ENCODE measurements around the gene RNF41. TPM values are rescaled to one million over a fixed set of nuclear protein-coding genes. Genes with fewer than 3 reads are reported as not detected.
A peak's percentile ranks its signal among the peaks of the same experiment; 100 is the strongest.

The RNF41 gene
- total RNA-seq, 1 experiment from 2014 or later, result 67.7 TPM

DNA sequence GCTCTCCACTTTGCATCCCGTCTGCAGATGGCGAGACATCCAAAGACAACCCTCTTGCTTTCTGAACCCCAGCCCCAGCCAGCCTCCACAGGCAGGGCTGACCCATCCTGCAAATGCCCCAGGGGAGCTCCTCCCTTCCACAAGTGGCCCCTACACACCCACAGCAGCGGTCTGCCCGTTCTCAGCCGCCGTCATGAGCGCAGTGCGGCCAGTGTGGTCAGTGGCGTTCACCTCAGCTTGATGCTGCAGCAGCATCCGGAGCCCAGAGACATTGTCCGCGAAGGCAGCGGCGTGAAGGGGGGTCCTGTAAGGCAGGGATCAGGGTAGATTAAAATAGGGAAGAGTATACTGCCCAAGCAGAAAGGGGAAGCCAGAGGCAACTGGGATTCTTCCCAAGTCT, 22.8 kb upstream of the RNF41 start:
- no peak for DNase-seq (ENCODE audit: low read depth)

DNA sequence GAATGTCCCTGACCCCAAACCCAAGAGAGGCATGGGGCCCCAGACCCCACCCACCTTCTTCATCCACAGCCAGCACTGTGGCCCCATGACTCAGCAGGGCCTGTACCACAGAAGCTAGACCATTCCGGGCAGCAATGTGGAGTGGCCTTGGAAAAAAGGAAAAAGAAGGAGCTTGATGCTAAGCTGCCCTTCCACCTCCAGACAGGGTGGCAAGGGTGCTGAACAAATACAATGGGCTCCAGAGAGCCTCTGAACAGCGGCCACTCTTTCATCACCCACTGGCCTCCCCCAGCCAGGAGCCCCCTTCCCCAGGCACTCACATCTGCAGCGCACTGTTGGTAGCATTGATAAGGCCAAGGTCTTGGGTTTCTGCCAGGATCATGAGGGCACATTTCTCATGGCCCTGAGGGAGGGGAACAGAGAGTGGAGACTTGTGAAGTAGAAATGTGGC, 22.0 kb upstream of the RNF41 start:
- no peak for DNase-seq (ENCODE audit: low read depth)

DNA sequence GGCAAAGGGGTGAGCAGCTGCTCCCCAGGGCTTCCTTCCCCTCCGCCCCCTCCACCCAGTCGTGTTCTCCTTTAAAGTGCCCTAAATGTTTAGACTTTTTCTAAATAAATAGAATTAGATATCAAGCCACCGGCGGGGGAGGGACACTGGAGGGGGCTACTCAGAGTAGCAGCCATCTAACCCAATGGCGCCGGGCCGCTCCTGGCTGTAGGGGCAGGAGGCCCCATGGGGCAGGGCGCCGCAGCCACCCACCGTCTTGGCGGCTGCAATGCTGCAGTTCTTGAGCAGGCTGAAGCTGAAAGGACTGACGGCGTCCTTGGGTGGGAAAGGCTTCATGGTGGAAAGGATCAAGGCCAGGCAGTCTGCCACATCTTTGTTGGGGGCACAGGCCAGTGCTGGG, 21.3 kb upstream of the RNF41 start:
- no peak for DNase-seq (ENCODE audit: low read depth)

DNA sequence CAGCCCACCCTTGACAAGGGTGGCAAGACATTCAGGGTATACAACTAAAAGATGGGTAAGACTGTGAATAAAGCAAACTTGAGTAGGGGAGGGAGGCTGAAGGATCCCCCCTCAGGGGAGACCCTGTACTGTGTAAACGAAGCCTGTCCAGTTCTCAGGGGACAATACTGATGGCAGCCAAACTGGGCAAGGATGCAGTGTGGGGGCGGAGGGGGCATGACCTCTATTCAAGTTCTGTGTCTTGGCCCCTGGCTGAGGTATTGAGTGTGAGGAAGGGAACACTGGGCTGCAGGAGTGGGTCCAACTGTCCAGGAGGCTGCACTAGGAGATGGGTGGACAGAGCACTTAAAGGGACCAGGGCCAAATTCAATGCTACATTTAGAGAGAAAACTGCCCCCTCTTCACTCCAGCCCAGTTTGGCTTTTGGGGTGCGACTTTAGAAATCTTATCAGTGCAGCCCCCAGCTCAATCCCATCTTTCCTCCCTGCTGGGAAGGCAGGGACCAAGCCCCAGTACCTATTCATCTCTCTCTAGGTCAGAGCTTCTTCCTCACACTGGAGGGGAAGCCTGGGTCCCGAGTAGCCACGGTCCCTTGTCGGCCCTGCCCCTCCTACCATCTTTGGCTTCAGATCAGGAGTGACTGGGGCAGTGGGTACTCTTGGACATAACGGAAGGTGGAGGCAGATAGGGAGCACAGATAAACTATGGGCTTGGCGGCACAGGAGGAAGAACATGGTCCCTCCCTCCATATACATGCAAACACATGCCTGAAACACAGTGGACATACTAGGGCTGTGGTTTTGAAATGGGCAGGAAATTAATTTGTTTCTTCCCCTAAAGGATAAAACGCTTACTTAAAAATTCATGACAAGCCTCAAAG, 19.9 kb upstream of the RNF41 start:
- DNase-seq (ENCODE audit: low read depth), result no peak

DNA sequence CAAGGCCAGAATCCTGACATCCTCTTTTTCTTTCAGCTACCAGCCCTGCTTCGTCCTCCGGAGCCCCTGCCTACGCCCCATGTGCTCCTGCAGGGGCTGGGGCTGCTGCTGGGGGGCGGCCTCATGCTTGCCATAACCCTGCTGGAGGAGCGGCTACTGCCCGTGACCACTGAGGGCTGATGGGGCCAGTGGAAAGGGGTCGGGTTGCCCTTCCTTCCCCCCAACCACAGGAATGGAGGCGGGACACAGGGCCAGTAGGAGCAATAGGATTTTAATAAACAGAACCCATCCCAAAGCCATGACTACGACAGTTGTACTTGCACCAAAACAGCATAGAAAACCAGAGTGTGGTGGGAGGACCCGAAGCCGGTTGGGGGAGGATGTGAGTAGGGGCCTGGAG, 15.8 kb upstream of the RNF41 start:
- DNase-seq (ENCODE audit: low read depth), result no peak

DNA sequence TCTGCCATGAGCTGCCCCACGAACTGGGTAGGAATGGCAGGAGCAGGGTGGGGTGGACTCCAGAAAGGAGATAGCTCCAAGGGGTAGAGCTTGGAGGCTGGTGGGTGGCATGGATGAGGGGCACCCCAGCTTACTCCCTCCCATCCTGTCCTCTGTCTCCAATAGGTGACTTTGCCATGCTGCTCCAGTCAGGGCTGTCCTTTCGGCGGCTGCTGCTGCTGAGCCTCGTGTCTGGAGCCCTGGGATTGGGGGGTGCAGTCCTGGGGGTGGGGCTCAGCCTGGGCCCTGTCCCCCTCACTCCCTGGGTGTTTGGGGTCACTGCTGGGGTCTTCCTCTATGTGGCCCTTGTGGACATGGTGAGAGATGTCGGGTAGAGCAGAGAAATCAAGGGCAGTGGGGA, 15.3 kb upstream of the RNF41 start:
- no peak for DNase-seq (ENCODE audit: low read depth)

DNA sequence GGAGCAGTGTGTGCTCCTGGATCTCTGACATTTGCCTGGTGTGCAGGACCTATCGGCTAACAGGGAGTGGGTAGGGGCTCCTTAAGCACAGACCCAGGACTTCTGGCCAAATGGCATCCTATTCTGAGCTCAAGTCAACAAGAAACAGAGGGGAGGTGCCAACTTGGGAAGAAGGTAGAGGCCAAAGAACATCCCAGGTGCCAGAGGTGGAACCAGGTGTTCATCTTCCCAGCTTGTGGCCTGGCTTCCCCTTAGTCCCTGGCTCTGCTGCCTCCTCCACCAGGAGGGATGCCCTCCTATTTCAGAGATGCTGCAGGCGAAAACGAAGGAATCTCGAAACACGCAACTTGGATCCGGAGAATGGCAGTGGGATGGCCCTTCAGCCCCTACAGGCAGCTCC, 14.4 kb upstream of the RNF41 start:
- no peak for DNase-seq (ENCODE audit: low read depth)

DNA sequence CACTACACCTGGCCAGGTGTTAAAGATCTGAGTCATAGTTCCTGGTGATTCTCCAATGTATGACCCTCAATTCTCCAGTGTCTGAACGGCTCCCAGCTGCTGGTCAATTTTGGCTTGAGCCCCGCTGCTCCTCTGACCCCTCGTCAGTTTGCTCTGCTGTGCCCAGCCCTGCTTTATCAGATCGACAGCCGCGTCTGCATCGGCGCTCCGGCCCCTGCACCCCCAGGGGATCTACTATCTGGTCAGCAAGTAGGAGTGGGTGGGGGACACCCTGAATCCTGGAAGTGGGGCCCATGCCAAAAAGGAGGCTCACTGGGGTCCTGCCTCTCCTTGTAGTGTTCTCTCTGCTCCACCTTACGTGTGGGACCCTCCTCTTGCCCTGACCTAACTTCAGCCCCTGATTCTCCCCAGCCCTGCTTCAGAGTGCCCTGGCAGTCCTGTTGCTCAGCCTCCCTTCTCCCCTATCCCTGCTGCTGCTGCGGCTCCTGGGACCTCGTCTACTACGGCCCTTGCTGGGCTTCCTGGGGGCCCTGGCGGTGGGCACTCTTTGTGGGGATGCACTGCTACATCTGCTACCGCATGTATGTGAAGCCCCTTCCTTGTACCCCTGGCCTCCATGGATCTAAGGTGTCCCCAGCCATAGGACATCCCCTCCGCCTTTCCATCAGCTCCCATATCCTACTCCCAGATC, 13.2 kb upstream of the RNF41 start:
- no peak for DNase-seq (ENCODE audit: low read depth)

DNA sequence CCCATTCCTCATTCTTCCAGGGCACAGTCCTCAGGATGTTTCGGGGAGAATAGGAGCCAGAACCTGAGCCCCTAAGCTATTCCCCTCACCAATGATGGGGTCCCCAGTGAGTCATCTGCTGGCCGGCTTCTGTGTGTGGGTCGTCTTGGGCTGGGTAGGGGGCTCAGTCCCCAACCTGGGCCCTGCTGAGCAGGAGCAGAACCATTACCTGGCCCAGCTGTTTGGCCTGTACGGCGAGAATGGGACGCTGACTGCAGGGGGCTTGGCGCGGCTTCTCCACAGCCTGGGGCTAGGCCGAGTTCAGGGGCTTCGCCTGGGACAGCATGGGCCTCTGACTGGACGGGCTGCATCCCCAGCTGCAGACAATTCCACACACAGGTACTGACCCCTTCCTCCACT, 9.5 kb upstream of the RNF41 start:
- no peak for DNase-seq (ENCODE audit: low read depth)

DNA sequence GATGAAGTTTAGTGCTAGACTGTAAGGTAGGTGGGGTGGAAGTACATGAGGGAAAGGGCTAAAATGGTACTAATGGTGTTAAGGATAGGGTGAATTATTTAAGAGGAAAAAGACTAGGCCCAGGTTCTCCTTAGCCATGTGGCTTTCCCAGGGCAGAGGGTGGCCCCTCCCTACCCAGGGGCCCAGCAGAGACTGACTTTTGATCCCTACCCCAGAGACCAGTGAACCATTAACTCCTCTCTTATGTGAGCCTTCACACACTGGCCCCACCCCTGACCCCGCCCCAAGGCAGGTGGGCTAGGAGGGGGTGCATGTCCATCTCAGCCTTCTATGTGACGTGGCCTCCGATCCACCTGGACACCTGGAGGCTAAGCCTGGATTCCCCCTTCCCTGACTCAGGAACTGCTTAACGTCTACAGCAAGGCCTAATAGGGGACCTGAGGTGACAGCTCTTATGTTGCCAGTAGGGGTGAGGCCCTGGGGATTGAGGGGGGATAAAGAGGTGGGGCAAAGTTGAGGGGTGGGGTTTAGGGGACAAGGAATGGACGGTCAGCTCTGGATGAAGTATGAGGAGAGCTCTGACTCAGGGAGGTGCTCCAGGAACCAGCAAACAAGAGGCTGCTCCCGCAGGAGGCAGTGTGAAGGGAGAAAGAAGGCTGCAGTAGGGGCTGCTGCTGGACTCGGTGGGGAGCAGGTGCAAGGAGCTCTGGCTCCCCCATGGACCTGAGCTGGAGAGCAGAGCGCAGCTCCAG, 8.9 kb upstream of the RNF41 start:
- no peak for DNase-seq (ENCODE audit: low read depth)

DNA sequence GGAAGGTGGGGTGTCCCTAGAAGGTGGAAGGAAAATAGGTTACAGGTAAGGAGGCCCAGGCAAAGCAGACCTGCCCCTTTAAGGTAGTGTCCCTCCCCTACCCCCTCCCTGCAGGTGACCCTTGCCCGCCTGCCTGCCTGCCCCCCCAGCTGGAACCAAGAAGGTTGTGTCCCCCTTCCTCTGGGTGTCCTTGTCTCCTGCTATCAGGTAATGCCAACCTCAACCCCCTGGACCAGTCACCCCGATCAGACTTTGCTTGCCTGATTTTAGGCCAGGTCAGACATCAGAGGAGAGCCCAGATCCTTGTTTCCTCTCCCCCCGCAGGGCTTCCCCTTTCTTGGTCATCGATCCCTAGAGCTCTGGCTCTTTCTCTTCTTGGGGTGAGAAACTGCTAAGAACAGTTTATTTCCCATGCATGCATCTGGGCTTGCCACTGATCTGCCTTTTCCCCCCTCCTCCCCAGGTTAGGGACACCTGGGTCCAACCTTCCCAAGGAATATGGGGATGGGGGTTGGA, 8.3 kb upstream of the RNF41 start, which contains the start of gene SLC39A5:
TSS of gene SLC39A5 (plus strand) at position 136 of the 516 bp plus-strand sequence. CDS start 1,224 bp downstream, outside the sequence.
- no peak for DNase-seq (ENCODE audit: low read depth)

DNA sequence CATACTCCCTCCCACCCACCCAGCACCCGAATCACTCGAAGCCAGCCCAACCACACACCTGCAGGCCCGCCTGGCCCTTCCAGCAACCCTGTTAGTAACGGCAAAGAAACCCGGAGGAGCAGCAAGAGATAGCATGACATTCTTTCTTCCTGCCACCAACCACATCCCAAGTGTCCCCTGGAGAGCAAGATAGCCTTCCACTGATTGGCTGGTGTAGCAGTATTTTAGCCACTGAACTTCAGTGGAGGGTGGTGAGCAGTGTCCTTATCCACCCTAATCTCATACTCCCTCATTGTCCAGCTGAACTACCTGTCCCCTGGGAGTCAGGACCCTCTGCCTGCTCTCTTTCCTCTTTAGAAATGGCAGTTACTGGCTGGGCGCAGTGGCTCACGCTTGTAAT, 7.4 kb upstream of the RNF41 start:
- no peak for DNase-seq (ENCODE audit: low read depth)

DNA sequence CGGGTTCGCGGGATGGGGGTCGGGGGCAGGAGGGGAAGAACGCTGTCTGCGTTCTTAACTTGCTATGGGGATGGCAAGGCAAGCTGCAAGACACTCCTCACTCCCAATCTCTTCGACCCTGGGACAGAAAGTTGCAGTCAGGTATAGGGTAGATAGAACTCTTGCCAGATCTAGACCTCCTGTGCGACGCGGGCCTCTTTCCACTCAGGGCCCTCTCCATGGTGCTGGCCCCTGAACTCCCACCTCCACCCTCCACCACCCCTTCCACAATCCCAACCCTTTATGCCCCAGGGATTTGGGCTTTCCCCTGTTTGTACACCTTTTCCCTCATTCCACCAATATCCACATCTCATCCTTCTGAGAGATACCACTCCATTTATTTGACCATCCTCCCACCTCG, 3.2 kb upstream of the RNF41 start:
- DNase-seq (ENCODE audit: low read depth), result no peak

DNA sequence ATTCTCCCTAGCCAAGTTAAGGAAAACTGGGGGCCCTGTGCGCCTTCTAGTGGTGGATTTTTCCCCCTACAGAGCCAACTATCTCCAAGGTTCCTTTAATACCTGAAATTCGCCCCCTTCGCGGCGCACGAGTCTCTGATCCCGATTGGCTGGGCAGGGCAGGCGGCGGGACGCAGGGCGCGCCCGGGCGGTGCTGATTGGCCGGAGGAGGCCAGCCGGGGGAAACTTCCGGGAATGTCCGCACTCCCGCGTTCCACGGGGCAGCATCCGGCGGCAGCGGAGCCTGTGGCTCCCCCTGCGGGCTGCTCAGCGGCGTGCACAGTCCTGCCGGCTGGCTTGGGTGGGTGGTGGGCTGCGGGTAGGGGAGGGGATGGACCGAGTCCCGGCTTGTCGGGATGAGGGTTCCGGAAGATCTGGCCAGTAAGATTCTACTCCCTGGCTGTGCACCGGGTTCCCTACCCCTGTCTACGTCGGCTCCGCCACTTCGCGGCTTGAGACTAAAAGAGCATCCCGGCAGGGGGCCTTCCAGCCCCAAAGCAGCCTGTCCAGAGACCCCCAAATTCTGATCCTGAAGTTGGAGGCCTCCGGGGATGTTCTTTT, 2.5 kb upstream of the RNF41 start, which contains the start of gene NABP2:
TSS of gene NABP2 (plus strand) at position 241 of the 600 bp plus-strand sequence. CDS start 515 bp downstream, outside the sequence.
- peak; percentile 98 for DNase-seq (ENCODE audit: low read depth)

DNA sequence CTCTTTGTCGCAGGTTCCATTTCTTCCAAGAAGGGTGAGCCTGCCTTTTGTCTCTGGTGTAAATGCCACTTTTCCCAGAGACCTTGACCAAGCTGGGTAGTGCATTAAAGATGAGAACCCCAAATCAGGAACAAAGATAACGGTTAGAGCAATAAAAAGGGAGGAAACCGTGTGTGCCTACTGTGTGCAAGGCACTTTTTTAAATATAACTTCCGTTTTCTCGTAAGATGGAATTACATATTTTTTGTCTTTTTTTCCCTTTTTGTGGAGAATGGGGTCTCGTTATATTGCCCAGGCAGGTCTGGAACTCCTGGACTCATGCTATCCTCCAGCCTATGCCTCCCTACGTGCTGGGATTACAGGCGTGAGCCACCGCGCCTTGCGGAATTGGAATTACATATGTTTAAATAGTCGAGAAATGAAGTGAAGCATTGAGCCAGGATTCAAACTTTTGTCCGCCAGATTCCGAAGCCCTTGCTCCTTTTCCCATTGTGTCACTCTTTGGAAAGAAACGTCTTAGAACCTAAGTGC, 1.9 kb upstream of the RNF41 start:
- DNase-seq (ENCODE audit: low read depth), result no peak

DNA sequence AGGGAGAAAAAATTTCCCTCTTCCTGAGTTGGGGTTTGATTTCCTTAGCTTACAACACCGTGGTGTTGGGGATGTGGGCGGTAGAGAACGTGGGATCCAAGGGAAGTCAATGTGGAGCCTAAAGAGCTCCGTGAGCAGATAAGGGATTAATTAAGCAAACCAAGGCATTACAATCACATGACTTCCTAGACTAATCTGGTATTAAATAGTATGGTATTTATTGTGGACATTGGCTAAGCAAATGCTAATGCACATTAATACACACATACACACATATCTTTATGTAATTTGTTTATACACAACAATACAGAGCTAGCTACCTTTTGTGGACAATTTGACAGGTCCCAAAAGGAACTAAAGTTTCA, 791 bp upstream of the RNF41 start:
- no peak for DNase-seq (ENCODE audit: low read depth)

DNA sequence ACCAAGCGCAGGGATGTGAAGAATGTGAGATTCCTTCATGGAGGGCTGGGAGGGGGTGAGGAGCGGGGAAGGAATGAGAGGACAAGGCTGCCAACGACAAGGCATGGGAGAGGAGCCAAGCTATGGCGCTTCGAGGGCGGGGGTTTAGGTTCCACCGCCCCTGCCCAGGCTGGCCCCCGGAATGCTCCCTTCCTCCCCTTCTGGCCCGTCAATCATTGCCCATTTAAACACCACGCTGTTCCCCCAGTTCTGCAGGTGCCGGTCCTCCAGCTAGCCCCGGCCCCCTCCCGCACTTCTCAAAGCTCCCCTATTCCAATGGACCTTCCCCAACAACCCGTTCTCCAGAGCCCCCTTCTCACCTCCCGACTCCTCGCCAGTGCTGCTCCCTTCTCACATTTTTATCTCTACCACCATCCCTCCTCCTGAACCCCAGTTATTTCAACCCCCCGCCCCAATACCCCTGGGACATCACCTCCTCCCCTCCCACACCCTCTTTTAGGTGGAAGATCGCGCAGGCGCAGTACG, 428 bp downstream of the RNF41 start:
- peak; percentile 47 for DNase-seq (ENCODE audit: low read depth)

DNA sequence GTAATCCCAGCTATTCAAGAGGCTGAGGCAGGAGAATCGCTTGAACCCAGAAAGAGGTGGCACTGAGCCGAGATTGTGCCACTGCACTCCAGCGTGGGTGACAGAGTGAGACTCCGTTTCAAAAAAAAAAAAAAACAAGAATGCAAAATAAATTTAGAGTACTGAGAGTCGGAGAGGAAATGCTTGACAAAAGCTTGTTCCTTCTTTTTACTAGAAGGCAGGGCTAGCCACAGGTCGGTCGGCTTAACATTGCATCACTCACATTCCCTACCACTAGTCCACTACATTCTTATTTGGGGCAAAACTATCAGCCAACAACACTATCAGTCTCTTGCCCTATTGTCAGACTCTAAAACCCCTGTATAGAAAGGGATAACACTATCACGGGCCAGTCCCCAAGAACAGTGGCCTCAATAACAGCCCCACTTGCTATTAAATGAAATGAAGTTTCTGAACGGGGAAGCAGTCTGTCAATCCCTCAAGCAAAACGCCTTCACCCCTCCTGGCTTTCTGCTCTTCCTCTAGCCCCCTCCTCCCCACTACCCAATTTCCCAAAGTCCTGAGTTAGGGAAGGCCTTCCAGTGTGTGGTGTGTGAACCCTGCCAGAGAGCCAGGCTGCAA, 1.0 kb downstream of the RNF41 start:
- no peak for DNase-seq (ENCODE audit: low read depth)

DNA sequence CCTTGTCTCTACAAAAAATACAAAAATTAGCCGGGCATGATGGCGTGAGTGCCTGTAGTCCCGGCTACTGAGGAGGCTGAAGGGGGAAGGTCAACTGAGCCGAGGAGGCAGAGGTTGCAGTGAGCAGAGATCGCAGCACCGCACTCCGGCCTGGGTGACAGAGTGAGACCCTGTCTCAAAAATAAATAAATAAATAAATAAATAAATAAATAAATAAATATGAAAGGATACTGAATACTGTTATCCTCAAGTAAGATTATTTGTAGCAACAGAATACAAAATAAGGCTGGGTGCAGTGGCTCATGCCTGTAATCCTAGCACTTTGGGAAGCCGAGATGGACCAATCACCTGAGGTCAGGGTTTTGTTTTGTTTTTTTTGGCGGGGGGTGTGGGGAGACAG, 1.9 kb downstream of the RNF41 start:
- no peak for DNase-seq (ENCODE audit: low read depth)

DNA sequence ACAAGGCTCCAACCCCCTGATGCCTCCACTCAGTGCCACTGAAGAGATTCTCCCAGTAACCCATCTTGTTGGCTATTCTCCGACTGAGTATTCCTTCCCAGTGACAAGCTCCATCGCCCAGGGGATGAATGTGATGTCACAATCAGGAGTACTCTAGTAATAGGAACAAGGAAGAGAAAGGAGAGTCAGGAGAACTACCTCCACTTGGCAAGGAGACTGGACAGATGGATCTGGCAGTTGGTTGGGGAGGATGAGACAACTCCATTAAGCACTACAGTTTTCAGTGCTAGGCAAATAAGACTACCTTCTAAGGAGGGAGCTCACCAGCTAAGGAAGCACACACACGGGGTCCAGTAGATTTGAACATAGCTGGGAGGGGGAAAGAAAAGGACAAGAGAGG, 5.3 kb downstream of the RNF41 start:
- DNase-seq (ENCODE audit: low read depth), result no peak

All from HT1080 (cell line).